Lung (tissue), 12 donors: ENCODE measurements around the gene CSNK1G2. TPM values are rescaled to one million over a fixed set of nuclear protein-coding genes. Genes with fewer than 3 reads are reported as not detected.

Experiments
- ATAC-seq: fragments of 200-7000 bp; cut with Tn5 transposase; one replicate; pipeline ENCODE4 v1.9.1; 2020; ENCODE audit warnings: moderate number of reproducible peaks; ENCODE audit not compliant: insufficient read depth, low FRiP score
- DNase-seq, 3 donors: peaks; one replicate each; pipeline ENCODE4 v3.0.0-alpha.2; 2013 to 2017
- H3K27ac ChIP-seq, 2 donors: one replicate each; pipeline ENCODE4 v1.5.1; 2013; ENCODE audit warnings: mild to moderate bottlenecking in 2 of 2, moderate library complexity in 2 of 2, control low read depth in 1 of 2, inconsistent platforms in 1 of 2, low read depth in 1 of 2, low read length in 1 of 2
- H3K27me3 ChIP-seq, 3 donors: one replicate each; pipeline ENCODE4 v1.5.1; 2013; ENCODE audit warnings: low read length in 2 of 3; ENCODE audit not compliant: control insufficient read depth in 3 of 3, insufficient read depth in 3 of 3
- H3K36me3 ChIP-seq, 4 donors: one replicate each; pipeline ENCODE4 v1.5.1; 2013; ENCODE audit warnings: low read length in 4 of 4, mild to moderate bottlenecking in 1 of 4, moderate library complexity in 1 of 4; ENCODE audit not compliant: control insufficient read depth in 4 of 4, insufficient read depth in 4 of 4
- H3K4me1 ChIP-seq, 5 donors: one replicate each; pipeline ENCODE4 v1.5.1; 2013; ENCODE audit warnings: low read length in 5 of 5, mild to moderate bottlenecking in 2 of 5, moderate library complexity in 1 of 5; ENCODE audit not compliant: control insufficient read depth in 5 of 5, insufficient read depth in 5 of 5
- H3K4me3 ChIP-seq: one replicate; pipeline ENCODE4 v1.5.1; 2013; ENCODE audit warnings: mild to moderate bottlenecking, control low read depth, moderate library complexity
- H3K9ac ChIP-seq, 2 donors: one replicate each; pipeline ENCODE4 v1.5.1; 2013; ENCODE audit warnings: low read length in 2 of 2, control low read depth in 1 of 2; ENCODE audit not compliant: insufficient read depth in 1 of 2
- H3K9me3 ChIP-seq, 4 donors: one replicate each; pipeline ENCODE4 v1.5.1; 2013; ENCODE audit warnings: low read length in 3 of 4, mild to moderate bottlenecking in 1 of 4, moderate library complexity in 1 of 4; ENCODE audit not compliant: control insufficient read depth in 4 of 4, insufficient read depth in 3 of 4
- CTCF ChIP-seq: IDR thresholded peaks from 2 replicates; pipeline ENCODE4 v1.5.1; 2012; ENCODE audit warnings: mild to moderate bottlenecking; ENCODE audit errors: control extremely low read depth, extremely low read depth
- WGBS, 2 donors: extraction: QIAGEN DNeasy Blood & Tissue Kit; methylation state at CpG; one replicate each; pipeline ENCODE4 v1.1.7; 2013; 5-methylcytosine and 5-hydroxymethylcytosine counted together
- polyA plus RNA-seq, 2 donors: library from polyadenylated mRNA; stranded (reverse); fragments of 200-250 nt; gene quantifications; one replicate each; pipeline ENCODE4 v1.2.1, GENCODE V29; 2013
- total RNA-seq, 2 donors: library from RNA; depleted of rRNA in 1 of 2; stranded (reverse); fragments of >200 nt in 1 of 2; gene quantifications; one replicate each; pipeline ENCODE4 v1.2.1, GENCODE V29; 2014 to 2021
- donor health status: control.
- donor health status: control.
- donor health status: Bipolar disorder and iron deficiency.
- donor health status: healthy.
- donor health status: DM: yes; HTN: yes; CAD: no.

The CSNK1G2 gene
- total and polyA plus RNA-seq, 4 donors: 50.0 to 80.2 (median 70.8) TPM

GRCh38 chr19:1943661-1944087 is 2.7 kb downstream of the CSNK1G2 start:
- H3K27ac ChIP-seq: peak overlapping the region in 1 of 2 donors; percentile 26
- no peaks in the 10 kb centered on the region for H3K36me3 ChIP-seq
- H3K9ac ChIP-seq: no peak overlapping the region
- 71 to 85% methylated on average over 21 to 22 of the region's 22 CpGs for WGBS, 2 donors
- no peak for DNase-seq
- no peak for ATAC-seq
- TF ChIP-seq CTCF: no peak
- no peak overlapping the region for H3K4me3 ChIP-seq
- no peaks in the 10 kb centered on the region for H3K27me3 ChIP-seq
- H3K9me3 ChIP-seq: no peaks in the 10 kb centered on the region
- peaks cover 0 to 20% (median 9%) of the 10 kb centered on the region in 5 donors for H3K4me1 ChIP-seq

- WGBS, 2 donors: 71 to 77% methylated on average over 41 to 42 of the region's 42 CpGs
- Histone ChIP-seq H3K9me3 (no peaks in the 10 kb centered on the region), H3K9ac (no peak overlapping the region), H3K27ac (peak overlapping the region in 1 of 2 donors; percentile 27), H3K36me3 (no peaks in the 10 kb centered on the region), H3K4me1 (peaks cover 0 to 20% (median 9%) of the 10 kb centered on the region in 5 donors), H3K4me3 (no peak overlapping the region), H3K27me3 (no peaks in the 10 kb centered on the region)
- DNase-seq (no peak), ATAC-seq (no peak)
- no peak for TF ChIP-seq CTCF
Measured at GRCh38 chr19:1944088-1944915, 3.3 kb downstream of the CSNK1G2 start.

- no peak for DNase-seq
Measured at GRCh38 chr19:1944916-1945561, 4.1 kb downstream of the CSNK1G2 start.

More at GRCh38 chr19:1944916-1945561, 4.1 kb downstream of the CSNK1G2 start:
- WGBS, 2 donors: 89 to 93% methylated on average over 29 to 30 of the region's 30 CpGs
- peaks cover 0 to 16% (median 3%) of the 10 kb centered on the region in 5 donors for H3K4me1 ChIP-seq
- no peaks in the 10 kb centered on the region for H3K27me3 ChIP-seq
- H3K9ac ChIP-seq: no peak overlapping the region
- no peak overlapping the region for H3K27ac ChIP-seq
- ATAC-seq: no peak
- H3K4me3 ChIP-seq: no peak overlapping the region
- H3K36me3 ChIP-seq: peaks cover 0 to 3% (median 0%) of the 10 kb centered on the region in 4 donors
- no peak for TF ChIP-seq CTCF
- no peaks in the 10 kb centered on the region for H3K9me3 ChIP-seq
